HepG2 (cell line): ENCODE measurements around the gene ATF6. TPM values are rescaled to one million over a fixed set of nuclear protein-coding genes. Genes with fewer than 3 reads are reported as not detected.
"Not testable (repeated sequence)": the region's sequence is repeated elsewhere in the genome, so short reads cannot be mapped to it uniquely, and the experiment has no call there.

ENCODE experiments used
- ATAC-seq: fragments of 200-7000 bp; cut with Tn5 transposase; 3 replicates; pipeline ENCODE4 v1.9.1; 2020; ENCODE audit warnings: mild to moderate bottlenecking, moderate library complexity
- BruUV-seq: library from RNA; stranded (reverse); fragments of 400-500 nt; replicated peaks from 2 replicates; lab custom pipeline; 2021; lab: Mats Ljungman, UMichigan
- CTCF ChIA-PET: fragments of 300-600 bp; formaldehyde crosslinking; extraction: SDS; loops from one replicate; lab custom pipeline; 2021; ENCODE audit warnings: low total read pairs, inconsistent platforms, low intra/inter-chr PET ratio; lab: Yijun Ruan, JAX
- POLR2A ChIA-PET: fragments of 350-600 bp; sonication (Branson Sonifier 250); formaldehyde crosslinking; loops from one replicate; lab custom pipeline; 2020; ENCODE audit warnings: antibody characterized with exemption, inconsistent platforms; lab: Yijun Ruan, JAX
- DNase-seq: peaks from one replicate; pipeline ENCODE4 v3.0.0-alpha.2; 2015; ENCODE audit warnings: low spot score
- FAIRE-seq: peaks from 3 replicates; lab custom pipeline; 2011; peaks lifted over from hg19 to GRCh38; lab: Jason Lieb, UNC
- H2AFZ ChIP-seq: one replicate; pipeline ENCODE4 v1.6.1; 2011; ENCODE audit warnings: low read length, inconsistent platforms
- H3K27ac ChIP-seq: fragments of 300-600 bp; 3 replicates; pipeline ENCODE4 v1.8.0; 2011; ENCODE audit warnings: mixed run types, mild to moderate bottlenecking, mixed read lengths, low read length, inconsistent platforms; ENCODE audit not compliant: insufficient read depth; ENCODE audit errors: extremely low read length
- H3K27me3 ChIP-seq, 2 experiments: fragments of 200-600 bp in 1 of 2; 2 replicates in 1 of 2; 3 replicates in 1 of 2; pipeline versions ENCODE4 v1.6.0 to v1.8.0; 2011; ENCODE audit warnings: low read length in 2 of 2, mild to moderate bottlenecking in 2 of 2, moderate library complexity in 2 of 2, inconsistent platforms in 1 of 2; ENCODE audit not compliant: insufficient read depth in 2 of 2, control insufficient read depth in 1 of 2
- H3K36me3 ChIP-seq, 2 experiments: fragments of 200-600 bp in 1 of 2; replicated peaks in 1 of 2; 2 replicates in 1 of 2; 3 replicates in 1 of 2; pipeline versions ENCODE4 v1.5.1 to v1.8.0; 2011; ENCODE audit warnings: low read length in 2 of 2, inconsistent platforms in 1 of 2; ENCODE audit not compliant: insufficient read depth in 2 of 2, control insufficient read depth in 1 of 2
- H3K4me1 ChIP-seq: 2 replicates; pipeline ENCODE4 v1.5.1; 2012; ENCODE audit warnings: low read length, inconsistent platforms; ENCODE audit not compliant: insufficient read depth
- H3K4me2 ChIP-seq: 2 replicates; pipeline ENCODE4 v1.6.0; 2011; ENCODE audit warnings: low read depth, low read length, inconsistent platforms
- H3K4me3 ChIP-seq, 3 experiments: fragments of 200-600 bp in 1 of 3; sonication (generic), shearing (Covaris generic) in 1 of 3; replicated peaks in 1 of 3; 2 replicates each; pipeline ENCODE4 v1.5.1; 2011 to 2016; ENCODE audit warnings: low read length in 3 of 3, inconsistent platforms in 2 of 3, low read depth in 2 of 3, mild to moderate bottlenecking in 2 of 3, control low read depth in 1 of 3, mixed read lengths in 1 of 3; ENCODE audit not compliant: insufficient read depth in 1 of 3
- H3K79me2 ChIP-seq: one replicate; pipeline ENCODE4 v1.6.1; 2011; ENCODE audit warnings: low read length, inconsistent platforms; ENCODE audit not compliant: insufficient read depth
- H3K9ac ChIP-seq: 2 replicates; pipeline ENCODE4 v1.6.0; 2011; ENCODE audit warnings: mild to moderate bottlenecking, low read depth, low read length, inconsistent platforms; ENCODE audit not compliant: insufficient read depth
- H3K9me3 ChIP-seq: 2 replicates; pipeline ENCODE4 v1.5.1; 2012; ENCODE audit warnings: mild to moderate bottlenecking, low read length
- H4K20me1 ChIP-seq: 2 replicates; pipeline ENCODE4 v1.6.0; 2011; ENCODE audit warnings: inconsistent platforms, mild to moderate bottlenecking, low read length, moderate library complexity; ENCODE audit not compliant: insufficient read depth
- WGBS: methylation state at CpG from one replicate; pipeline ENCODE4 v1.1.6; 2017; ENCODE audit warnings: low lambda C conversion rate; 5-methylcytosine and 5-hydroxymethylcytosine counted together
- in situ Hi-C: cut with HindIII; loops from 2 replicates; pipeline ENCODE4 v1.10.0; 2017; ENCODE audit warnings: low pct_unique_long_range_greater_than_20kb; ENCODE audit not compliant: extremely low pct_ligation_motif_present
- intact Hi-C: fragments of 100-400 bp; cut with micrococcal nuclease; formaldehyde crosslinking; loops from one replicate; pipeline ENCODE4 v1.10.0; 2022; ENCODE audit not compliant: unreplicated experiment
- polyA plus RNA-seq, 8 experiments: library from polyadenylated mRNA; depleted of rRNA in 3 of 8; stranded (reverse) in 7 of 8; unstranded in 1 of 8; fragments of >200 nt; fragmentation: Illumina TruSeq in 4 of 8; extraction: Trizol in 4 of 8; gene quantifications; 2 replicates each; pipeline versions ENCODE4 v1.2.1 to v1.2.3, GENCODE V29; 2011 to 2016; ENCODE audit warnings: low read depth in 4 of 8, missing spikeins in 1 of 8, mixed read lengths in 1 of 8; ENCODE audit not compliant: insufficient read depth in 1 of 8
- total RNA-seq, 5 experiments: library from RNA; depleted of rRNA; stranded (reverse); fragments of >200 nt; fragmentation: Illumina TruSeq; extraction: Trizol; gene quantifications; 2 replicates each; pipeline ENCODE4 v1.2.3, GENCODE V29; 2016; ENCODE audit warnings: low read depth in 1 of 5
- TF ChIP-seq, protein P1 (sequence below): sonication (generic); formaldehyde crosslinking; IDR thresholded peaks from 2 replicates; pipeline ENCODE4 v1.4.0; 2020; ENCODE audit warnings: missing genetic modification reagents, borderline replicate concordance
- TF ChIP-seq, protein P2 (sequence below): sonication (generic); formaldehyde crosslinking; IDR thresholded peaks from 2 replicates; pipeline ENCODE4 v1.4.0; 2020; ENCODE audit warnings: missing genetic modification reagents

Gene ATF6
- total and polyA plus RNA-seq, 2 of the 13 experiments (the other 11 are each of a cell fraction or from before 2014, with no cell fraction given) = 13.2 to 14.5 TPM

DNA sequence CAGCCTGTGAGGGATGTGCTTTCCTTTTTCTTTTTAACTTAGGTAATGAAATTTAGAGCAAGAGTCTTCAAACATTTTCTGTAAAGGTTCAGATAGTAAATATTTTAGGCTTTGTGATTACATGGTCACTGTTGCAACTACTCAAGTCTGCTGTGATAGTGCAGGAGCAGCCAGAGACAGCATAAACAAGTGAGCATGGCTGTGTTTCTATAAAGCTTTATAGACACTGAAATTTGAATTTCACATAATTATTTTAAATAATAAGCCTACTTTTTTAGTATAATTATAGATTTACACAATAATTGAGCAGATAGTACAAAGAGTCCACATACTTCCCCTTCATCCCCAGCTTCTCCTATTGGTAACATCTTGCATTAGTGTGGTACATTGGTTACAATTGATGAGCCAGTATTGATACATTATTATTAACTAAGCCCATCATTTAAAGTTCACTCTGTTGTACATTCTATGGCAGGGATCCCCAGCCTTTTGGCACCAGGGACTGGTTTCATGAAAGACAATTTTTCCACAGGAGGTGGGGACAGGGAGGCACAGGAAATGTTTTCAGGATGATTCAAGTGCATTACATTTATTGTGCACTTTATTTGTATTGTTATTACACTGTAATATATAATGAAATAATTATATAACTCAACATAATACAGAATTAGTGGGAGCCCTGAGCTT is 3.0 kb downstream of the ATF6 start (continued):
- TF ChIP-seq, protein P1, sequence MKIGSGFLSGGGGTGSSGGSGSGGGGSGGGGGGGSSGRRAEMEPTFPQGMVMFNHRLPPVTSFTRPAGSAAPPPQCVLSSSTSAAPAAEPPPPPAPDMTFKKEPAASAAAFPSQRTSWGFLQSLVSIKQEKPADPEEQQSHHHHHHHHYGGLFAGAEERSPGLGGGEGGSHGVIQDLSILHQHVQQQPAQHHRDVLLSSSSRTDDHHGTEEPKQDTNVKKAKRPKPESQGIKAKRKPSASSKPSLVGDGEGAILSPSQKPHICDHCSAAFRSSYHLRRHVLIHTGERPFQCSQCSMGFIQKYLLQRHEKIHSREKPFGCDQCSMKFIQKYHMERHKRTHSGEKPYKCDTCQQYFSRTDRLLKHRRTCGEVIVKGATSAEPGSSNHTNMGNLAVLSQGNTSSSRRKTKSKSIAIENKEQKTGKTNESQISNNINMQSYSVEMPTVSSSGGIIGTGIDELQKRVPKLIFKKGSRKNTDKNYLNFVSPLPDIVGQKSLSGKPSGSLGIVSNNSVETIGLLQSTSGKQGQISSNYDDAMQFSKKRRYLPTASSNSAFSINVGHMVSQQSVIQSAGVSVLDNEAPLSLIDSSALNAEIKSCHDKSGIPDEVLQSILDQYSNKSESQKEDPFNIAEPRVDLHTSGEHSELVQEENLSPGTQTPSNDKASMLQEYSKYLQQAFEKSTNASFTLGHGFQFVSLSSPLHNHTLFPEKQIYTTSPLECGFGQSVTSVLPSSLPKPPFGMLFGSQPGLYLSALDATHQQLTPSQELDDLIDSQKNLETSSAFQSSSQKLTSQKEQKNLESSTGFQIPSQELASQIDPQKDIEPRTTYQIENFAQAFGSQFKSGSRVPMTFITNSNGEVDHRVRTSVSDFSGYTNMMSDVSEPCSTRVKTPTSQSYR (CRISPR knock-in tag) = no peak
- TF ChIP-seq, protein P2, sequence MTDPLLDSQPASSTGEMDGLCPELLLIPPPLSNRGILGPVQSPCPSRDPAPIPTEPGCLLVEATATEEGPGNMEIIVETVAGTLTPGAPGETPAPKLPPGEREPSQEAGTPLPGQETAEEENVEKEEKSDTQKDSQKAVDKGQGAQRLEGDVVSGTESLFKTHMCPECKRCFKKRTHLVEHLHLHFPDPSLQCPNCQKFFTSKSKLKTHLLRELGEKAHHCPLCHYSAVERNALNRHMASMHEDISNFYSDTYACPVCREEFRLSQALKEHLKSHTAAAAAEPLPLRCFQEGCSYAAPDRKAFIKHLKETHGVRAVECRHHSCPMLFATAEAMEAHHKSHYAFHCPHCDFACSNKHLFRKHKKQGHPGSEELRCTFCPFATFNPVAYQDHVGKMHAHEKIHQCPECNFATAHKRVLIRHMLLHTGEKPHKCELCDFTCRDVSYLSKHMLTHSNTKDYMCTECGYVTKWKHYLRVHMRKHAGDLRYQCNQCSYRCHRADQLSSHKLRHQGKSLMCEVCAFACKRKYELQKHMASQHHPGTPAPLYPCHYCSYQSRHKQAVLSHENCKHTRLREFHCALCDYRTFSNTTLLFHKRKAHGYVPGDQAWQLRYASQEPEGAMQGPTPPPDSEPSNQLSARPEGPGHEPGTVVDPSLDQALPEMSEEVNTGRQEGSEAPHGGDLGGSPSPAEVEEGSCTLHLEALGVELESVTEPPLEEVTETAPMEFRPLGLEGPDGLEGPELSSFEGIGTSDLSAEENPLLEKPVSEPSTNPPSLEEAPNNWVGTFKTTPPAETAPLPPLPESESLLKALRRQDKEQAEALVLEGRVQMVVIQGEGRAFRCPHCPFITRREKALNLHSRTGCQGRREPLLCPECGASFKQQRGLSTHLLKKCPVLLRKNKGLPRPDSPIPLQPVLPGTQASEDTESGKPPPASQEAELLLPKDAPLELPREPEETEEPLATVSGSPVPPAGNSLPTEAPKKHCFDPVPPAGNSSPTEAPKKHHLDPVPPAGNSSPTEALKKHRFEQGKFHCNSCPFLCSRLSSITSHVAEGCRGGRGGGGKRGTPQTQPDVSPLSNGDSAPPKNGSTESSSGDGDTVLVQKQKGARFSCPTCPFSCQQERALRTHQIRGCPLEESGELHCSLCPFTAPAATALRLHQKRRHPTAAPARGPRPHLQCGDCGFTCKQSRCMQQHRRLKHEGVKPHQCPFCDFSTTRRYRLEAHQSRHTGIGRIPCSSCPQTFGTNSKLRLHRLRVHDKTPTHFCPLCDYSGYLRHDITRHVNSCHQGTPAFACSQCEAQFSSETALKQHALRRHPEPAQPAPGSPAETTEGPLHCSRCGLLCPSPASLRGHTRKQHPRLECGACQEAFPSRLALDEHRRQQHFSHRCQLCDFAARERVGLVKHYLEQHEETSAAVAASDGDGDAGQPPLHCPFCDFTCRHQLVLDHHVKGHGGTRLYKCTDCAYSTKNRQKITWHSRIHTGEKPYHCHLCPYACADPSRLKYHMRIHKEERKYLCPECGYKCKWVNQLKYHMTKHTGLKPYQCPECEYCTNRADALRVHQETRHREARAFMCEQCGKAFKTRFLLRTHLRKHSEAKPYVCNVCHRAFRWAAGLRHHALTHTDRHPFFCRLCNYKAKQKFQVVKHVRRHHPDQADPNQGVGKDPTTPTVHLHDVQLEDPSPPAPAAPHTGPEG = no peak

DNA sequence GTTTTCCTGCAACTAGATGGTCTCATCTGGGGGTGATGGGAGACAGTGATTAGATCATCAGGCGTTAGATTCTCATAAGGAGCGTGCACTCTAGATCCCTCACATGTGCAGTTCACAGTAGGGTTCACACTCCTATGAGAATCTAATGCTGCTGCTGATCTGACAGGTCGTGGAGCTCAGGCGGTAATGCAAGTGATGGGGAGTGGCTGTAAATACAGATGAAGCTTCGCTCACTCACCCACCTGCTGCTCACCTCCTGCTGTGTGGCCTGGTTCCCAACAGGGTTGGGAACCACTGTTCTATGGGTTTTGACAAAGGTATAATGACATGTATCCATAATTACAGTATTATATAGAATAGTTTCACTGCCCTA is 3.5 kb downstream of the ATF6 start:
- H3K27me3 ChIP-seq, POLR2A ChIA-PET, ATAC-seq, H2AFZ ChIP-seq, H3K4me2 ChIP-seq, H4K20me1 ChIP-seq, H3K36me3 ChIP-seq, H3K4me3 ChIP-seq, CTCF ChIA-PET, intact Hi-C loops, H3K9ac ChIP-seq, in situ Hi-C loops, DNase-seq, FAIRE-seq, H3K27ac ChIP-seq, H3K9me3 ChIP-seq, BruUV-seq: not testable (repeated sequence)
- Histone ChIP-seq H3K4me1 (peaks cover 17% of the 10 kb centered on the region), H3K79me2 (peaks cover 50% of the 10 kb centered on the region)
- 93% methylated on average over 5 of the region's 5 CpGs for WGBS
